Loucy (cell line): ENCODE results near the gene PPP1R9B.

Source experiments
- CTCF ChIP-seq: fragments of 200-600 bp; sonication (generic); conservative IDR thresholded peaks from 2 replicates; pipeline ENCODE4 v1.5.1; 2014; ENCODE audit warnings: mild to moderate bottlenecking, antibody characterized with exemption, low read length
- EZH2phosphoT487 ChIP-seq: fragments of 200-600 bp; IDR thresholded peaks from 2 replicates; pipeline ENCODE4 v1.6.1; 2018; ENCODE audit warnings: antibody characterized with exemption, mild to moderate bottlenecking, moderate library complexity, borderline replicate concordance

- TF ChIP-seq CTCF (no peak), EZH2phosphoT487 (no peak)
Observed at GRCh38 chr17:50097926-50098325, 52.6 kb downstream of the PPP1R9B start.
